ENCODE data around the gene MACROD2. TPM values are rescaled to one million over a fixed set of nuclear protein-coding genes. Genes with fewer than 3 reads are reported as not detected.

Gene MACROD2
- total and polyA plus RNA-seq, 4 donors: 13.0 to 67.1 (median 20.7) TPM

- DNase-seq (no peak), ATAC-seq (ENCODE audit: insufficient read depth, low FRiP score) (no peak)
- no peaks in the 10 kb centered on the region for H3K27me3 ChIP-seq (ENCODE audit: control insufficient read depth in 3 of 3, insufficient read depth in 3 of 3, low read length in 2 of 3)
- H3K9ac ChIP-seq (ENCODE audit: insufficient read depth in 1 of 2, low read length in 2 of 2): no peak overlapping the region
- no peaks in the 10 kb centered on the region for H3K4me1 ChIP-seq (ENCODE audit: control insufficient read depth in 5 of 5, insufficient read depth in 5 of 5, low read length in 5 of 5)
- TF ChIP-seq, protein P1, sequence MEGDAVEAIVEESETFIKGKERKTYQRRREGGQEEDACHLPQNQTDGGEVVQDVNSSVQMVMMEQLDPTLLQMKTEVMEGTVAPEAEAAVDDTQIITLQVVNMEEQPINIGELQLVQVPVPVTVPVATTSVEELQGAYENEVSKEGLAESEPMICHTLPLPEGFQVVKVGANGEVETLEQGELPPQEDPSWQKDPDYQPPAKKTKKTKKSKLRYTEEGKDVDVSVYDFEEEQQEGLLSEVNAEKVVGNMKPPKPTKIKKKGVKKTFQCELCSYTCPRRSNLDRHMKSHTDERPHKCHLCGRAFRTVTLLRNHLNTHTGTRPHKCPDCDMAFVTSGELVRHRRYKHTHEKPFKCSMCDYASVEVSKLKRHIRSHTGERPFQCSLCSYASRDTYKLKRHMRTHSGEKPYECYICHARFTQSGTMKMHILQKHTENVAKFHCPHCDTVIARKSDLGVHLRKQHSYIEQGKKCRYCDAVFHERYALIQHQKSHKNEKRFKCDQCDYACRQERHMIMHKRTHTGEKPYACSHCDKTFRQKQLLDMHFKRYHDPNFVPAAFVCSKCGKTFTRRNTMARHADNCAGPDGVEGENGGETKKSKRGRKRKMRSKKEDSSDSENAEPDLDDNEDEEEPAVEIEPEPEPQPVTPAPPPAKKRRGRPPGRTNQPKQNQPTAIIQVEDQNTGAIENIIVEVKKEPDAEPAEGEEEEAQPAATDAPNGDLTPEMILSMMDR (IDR thresholded peaks at IDR 0.05; ENCODE audit: control extremely low read depth, extremely low read depth): no peak
- H3K36me3 ChIP-seq (ENCODE audit: control insufficient read depth in 4 of 4, insufficient read depth in 4 of 4, low read length in 4 of 4): no peaks in the 10 kb centered on the region
- no peak overlapping the region for H3K27ac ChIP-seq (ENCODE audit: low read depth in 1 of 2, low read length in 1 of 2)
- H3K9me3 ChIP-seq (ENCODE audit: control insufficient read depth in 4 of 4, insufficient read depth in 3 of 4, low read length in 3 of 4): no peaks in the 10 kb centered on the region
- H3K4me3 ChIP-seq: no peak overlapping the region
These were observed 365.1 kb downstream of the MACROD2 start for GRCh38 chr20:14360416-14360815.

GRCh38 chr20:14361509-14362345 is 366.4 kb downstream of the MACROD2 start:
- no peak overlapping the region for H3K9ac ChIP-seq (ENCODE audit: insufficient read depth in 1 of 2, low read length in 2 of 2)
- no peaks in the 10 kb centered on the region for H3K27me3 ChIP-seq (ENCODE audit: control insufficient read depth in 3 of 3, insufficient read depth in 3 of 3, low read length in 2 of 3)
- 88 to 90% methylated on average over 3 of the region's 3 CpGs for WGBS, 2 donors
- no peak overlapping the region for H3K4me3 ChIP-seq
- no peaks in the 10 kb centered on the region for H3K4me1 ChIP-seq (ENCODE audit: control insufficient read depth in 5 of 5, insufficient read depth in 5 of 5, low read length in 5 of 5)
- DNase-seq: no peak
- TF ChIP-seq, protein P1 (IDR thresholded peaks at IDR 0.05; ENCODE audit: control extremely low read depth, extremely low read depth): no peak
- no peaks in the 10 kb centered on the region for H3K36me3 ChIP-seq (ENCODE audit: control insufficient read depth in 4 of 4, insufficient read depth in 4 of 4, low read length in 4 of 4)
- no peak for ATAC-seq (ENCODE audit: insufficient read depth, low FRiP score)
- no peak overlapping the region for H3K27ac ChIP-seq (ENCODE audit: low read depth in 1 of 2, low read length in 1 of 2)
- no peaks in the 10 kb centered on the region for H3K9me3 ChIP-seq (ENCODE audit: control insufficient read depth in 4 of 4, insufficient read depth in 3 of 4, low read length in 3 of 4)

DNA sequence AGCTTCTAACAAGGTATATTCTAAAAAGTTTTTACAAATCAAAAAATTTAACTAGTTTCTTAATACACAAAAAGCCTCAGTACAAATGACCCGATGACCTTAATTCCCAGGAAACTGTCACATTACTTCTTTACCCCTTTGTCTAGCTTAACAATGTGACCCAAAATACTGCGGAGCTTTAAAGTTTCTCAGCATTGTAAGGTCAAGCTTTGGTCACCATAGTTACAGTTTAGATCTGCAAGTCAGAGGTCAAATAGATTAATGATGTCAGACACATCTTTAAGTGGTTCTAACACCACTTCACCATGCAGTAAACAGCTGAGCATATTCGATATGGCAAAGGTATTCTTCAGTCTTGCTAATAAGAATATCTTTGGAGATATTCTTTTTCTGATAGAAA is 378.9 kb downstream of the MACROD2 start:
- Histone ChIP-seq H3K27ac (ENCODE audit: low read depth in 1 of 2, low read length in 1 of 2) (no peak overlapping the region), H3K9ac (ENCODE audit: insufficient read depth in 1 of 2, low read length in 2 of 2) (no peak overlapping the region), H3K4me3 (no peak overlapping the region), H3K4me1 (ENCODE audit: control insufficient read depth in 5 of 5, insufficient read depth in 5 of 5, low read length in 5 of 5) (peaks cover 0 to 6% (median 0%) of the 10 kb centered on the region in 5 donors), H3K36me3 (ENCODE audit: control insufficient read depth in 4 of 4, insufficient read depth in 4 of 4, low read length in 4 of 4) (no peaks in the 10 kb centered on the region), H3K9me3 (ENCODE audit: control insufficient read depth in 4 of 4, insufficient read depth in 3 of 4, low read length in 3 of 4) (no peaks in the 10 kb centered on the region), H3K27me3 (ENCODE audit: control insufficient read depth in 3 of 3, insufficient read depth in 3 of 3, low read length in 2 of 3) (no peaks in the 10 kb centered on the region)
- ATAC-seq (ENCODE audit: insufficient read depth, low FRiP score): no peak
- 47 to 62% methylated on average over 3 of the region's 3 CpGs for WGBS, 2 donors
- DNase-seq: no peak
- TF ChIP-seq, protein P1 (IDR thresholded peaks at IDR 0.05; ENCODE audit: control extremely low read depth, extremely low read depth): no peak

Data from lung (tissue), 12 donors.